ENCODE measurements around the gene MYO1B. TPM values are rescaled to one million over a fixed set of nuclear protein-coding genes. Genes with fewer than 3 reads are reported as not detected.

Gene MYO1B
- total and polyA plus RNA-seq, 2 experiments from 2014 or later: 26.4 to 70.6 TPM

DNA sequence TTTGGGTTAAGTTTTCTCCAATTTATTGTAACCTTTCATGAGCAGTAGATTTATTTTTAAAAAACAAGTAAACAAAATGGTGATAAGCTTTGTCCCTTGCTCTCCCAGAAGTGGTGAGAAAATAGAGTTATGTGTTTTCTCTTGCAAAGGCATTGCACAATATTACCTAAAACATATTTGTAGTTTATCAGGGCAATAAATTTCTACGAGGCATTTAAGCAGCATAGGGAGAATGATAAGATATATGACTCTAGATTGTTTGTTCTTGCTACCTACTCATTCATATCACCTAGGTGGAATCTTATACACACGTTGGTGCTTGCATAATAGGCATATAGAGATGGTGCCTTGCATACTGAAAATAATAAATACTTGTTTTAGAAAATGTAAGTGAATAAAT, 201.7 kb downstream of the MYO1B start:
- no peak overlapping the region for H3K27ac ChIP-seq (ENCODE audit: low read depth)
- H3K4me1 ChIP-seq (ENCODE audit: insufficient read depth): no peaks in the 10 kb centered on the region
- DNase-seq (ENCODE audit: low spot score): no peak
- ATAC-seq: no peak
- no peaks in the 10 kb centered on the region for H3K79me2 ChIP-seq (replicated peaks; ENCODE audit: insufficient read depth)
- Mint-ChIP-seq H3K9me3 (no peaks in the 10 kb centered on the region), H3K36me3 (ENCODE audit: low read depth) (no peaks in the 10 kb centered on the region), H3K27me3 (ENCODE audit: insufficient read depth, low read depth, poor library complexity) (no peaks in the 10 kb centered on the region), H3K27ac (no peak overlapping the region), H3K4me3 (no peak overlapping the region), H3K4me1 (no peaks in the 10 kb centered on the region)
- no peak overlapping the region for H3K4me2 ChIP-seq
- H2AFZ ChIP-seq: no peak overlapping the region
- no peaks in the 10 kb centered on the region for H3K36me3 ChIP-seq (ENCODE audit: insufficient read depth)
- TF ChIP-seq CREB1 (CRISPR knock-in tag; IDR thresholded peaks at IDR 0.05; ENCODE audit: low read depth) (no peak), ZNF331 (CRISPR knock-in tag; IDR thresholded peaks at IDR 0.05; ENCODE audit: low read depth) (no peak), NANOG (IDR thresholded peaks at IDR 0.05; ENCODE audit: borderline replicate concordance) (no peak), STAT1 (IDR thresholded peaks at IDR 0.05; ENCODE audit: unreplicated experiment) (no peak), EZH2 (IDR thresholded peaks at IDR 0.05; ENCODE audit: low read depth, unreplicated experiment) (no peak)
- TF ChIP-seq, protein P1, sequence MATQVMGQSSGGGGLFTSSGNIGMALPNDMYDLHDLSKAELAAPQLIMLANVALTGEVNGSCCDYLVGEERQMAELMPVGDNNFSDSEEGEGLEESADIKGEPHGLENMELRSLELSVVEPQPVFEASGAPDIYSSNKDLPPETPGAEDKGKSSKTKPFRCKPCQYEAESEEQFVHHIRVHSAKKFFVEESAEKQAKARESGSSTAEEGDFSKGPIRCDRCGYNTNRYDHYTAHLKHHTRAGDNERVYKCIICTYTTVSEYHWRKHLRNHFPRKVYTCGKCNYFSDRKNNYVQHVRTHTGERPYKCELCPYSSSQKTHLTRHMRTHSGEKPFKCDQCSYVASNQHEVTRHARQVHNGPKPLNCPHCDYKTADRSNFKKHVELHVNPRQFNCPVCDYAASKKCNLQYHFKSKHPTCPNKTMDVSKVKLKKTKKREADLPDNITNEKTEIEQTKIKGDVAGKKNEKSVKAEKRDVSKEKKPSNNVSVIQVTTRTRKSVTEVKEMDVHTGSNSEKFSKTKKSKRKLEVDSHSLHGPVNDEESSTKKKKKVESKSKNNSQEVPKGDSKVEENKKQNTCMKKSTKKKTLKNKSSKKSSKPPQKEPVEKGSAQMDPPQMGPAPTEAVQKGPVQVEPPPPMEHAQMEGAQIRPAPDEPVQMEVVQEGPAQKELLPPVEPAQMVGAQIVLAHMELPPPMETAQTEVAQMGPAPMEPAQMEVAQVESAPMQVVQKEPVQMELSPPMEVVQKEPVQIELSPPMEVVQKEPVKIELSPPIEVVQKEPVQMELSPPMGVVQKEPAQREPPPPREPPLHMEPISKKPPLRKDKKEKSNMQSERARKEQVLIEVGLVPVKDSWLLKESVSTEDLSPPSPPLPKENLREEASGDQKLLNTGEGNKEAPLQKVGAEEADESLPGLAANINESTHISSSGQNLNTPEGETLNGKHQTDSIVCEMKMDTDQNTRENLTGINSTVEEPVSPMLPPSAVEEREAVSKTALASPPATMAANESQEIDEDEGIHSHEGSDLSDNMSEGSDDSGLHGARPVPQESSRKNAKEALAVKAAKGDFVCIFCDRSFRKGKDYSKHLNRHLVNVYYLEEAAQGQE (IDR thresholded peaks at IDR 0.05; ENCODE audit: unreplicated experiment): no peak
- TF ChIP-seq, protein P2, sequence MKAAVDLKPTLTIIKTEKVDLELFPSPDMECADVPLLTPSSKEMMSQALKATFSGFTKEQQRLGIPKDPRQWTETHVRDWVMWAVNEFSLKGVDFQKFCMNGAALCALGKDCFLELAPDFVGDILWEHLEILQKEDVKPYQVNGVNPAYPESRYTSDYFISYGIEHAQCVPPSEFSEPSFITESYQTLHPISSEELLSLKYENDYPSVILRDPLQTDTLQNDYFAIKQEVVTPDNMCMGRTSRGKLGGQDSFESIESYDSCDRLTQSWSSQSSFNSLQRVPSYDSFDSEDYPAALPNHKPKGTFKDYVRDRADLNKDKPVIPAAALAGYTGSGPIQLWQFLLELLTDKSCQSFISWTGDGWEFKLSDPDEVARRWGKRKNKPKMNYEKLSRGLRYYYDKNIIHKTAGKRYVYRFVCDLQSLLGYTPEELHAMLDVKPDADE (IDR thresholded peaks at IDR 0.05): no peak
- TF ChIP-seq, protein P3, sequence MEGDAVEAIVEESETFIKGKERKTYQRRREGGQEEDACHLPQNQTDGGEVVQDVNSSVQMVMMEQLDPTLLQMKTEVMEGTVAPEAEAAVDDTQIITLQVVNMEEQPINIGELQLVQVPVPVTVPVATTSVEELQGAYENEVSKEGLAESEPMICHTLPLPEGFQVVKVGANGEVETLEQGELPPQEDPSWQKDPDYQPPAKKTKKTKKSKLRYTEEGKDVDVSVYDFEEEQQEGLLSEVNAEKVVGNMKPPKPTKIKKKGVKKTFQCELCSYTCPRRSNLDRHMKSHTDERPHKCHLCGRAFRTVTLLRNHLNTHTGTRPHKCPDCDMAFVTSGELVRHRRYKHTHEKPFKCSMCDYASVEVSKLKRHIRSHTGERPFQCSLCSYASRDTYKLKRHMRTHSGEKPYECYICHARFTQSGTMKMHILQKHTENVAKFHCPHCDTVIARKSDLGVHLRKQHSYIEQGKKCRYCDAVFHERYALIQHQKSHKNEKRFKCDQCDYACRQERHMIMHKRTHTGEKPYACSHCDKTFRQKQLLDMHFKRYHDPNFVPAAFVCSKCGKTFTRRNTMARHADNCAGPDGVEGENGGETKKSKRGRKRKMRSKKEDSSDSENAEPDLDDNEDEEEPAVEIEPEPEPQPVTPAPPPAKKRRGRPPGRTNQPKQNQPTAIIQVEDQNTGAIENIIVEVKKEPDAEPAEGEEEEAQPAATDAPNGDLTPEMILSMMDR (conservative IDR thresholded peaks at IDR 0.05; ENCODE audit: low read depth in 2 of 2): no peak
- no peak overlapping the region for H3K4me3 ChIP-seq
- H3F3A ChIP-seq (replicated peaks; ENCODE audit: low read depth): no peaks in the 10 kb centered on the region
- H3K27me3 ChIP-seq (ENCODE audit: insufficient read depth): no peaks in the 10 kb centered on the region
- H4K20me1 ChIP-seq (replicated peaks; ENCODE audit: insufficient read depth): no peaks in the 10 kb centered on the region
- 0 out of 2 replicates have a peak, but pooled peaks cover 3% of the 10 kb centered on the region for H3K9me2 ChIP-seq (ENCODE audit: insufficient read depth)

DNA sequence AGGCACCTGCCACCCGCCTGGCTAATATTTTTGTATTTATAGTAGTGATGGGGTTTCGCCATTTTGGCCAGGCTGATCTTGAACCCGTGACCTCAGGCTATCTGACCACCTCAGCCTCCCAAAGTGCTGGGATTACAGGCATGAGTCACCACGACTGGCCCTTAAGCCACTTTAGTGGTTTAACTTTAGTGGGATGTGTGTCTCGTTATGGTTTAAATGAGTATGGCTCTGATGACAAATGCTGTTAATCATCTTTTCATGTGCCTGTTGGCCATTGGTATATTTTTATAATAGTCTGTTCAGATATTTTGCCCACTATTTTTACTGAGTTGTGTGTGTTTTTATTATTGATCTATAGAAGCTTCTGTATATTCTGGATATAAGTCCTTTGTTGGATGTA, 205.9 kb downstream of the MYO1B start:
- no peak for ATAC-seq
- H4K20me1 ChIP-seq (replicated peaks; ENCODE audit: insufficient read depth): no peaks in the 10 kb centered on the region
- H3K27ac Mint-ChIP-seq: no peak overlapping the region
- H3K4me1 ChIP-seq (ENCODE audit: insufficient read depth): no peaks in the 10 kb centered on the region
- H3K9me3 Mint-ChIP-seq: peaks cover 20% of the 10 kb centered on the region
- no peak overlapping the region for H3K27ac ChIP-seq (ENCODE audit: low read depth)
- DNase-seq (ENCODE audit: low spot score): no peak
- H3K9me2 ChIP-seq (ENCODE audit: insufficient read depth): 0 out of 2 replicates have a peak, but pooled peaks cover 3% of the 10 kb centered on the region
- no peak overlapping the region for H2AFZ ChIP-seq
- no peak overlapping the region for H3K4me3 ChIP-seq
- no peaks in the 10 kb centered on the region for H3K4me1 Mint-ChIP-seq
- H3K27me3 Mint-ChIP-seq (ENCODE audit: insufficient read depth, low read depth, poor library complexity): no peaks in the 10 kb centered on the region
- H3K79me2 ChIP-seq (replicated peaks; ENCODE audit: insufficient read depth): no peaks in the 10 kb centered on the region
- peaks cover 5% of the 10 kb centered on the region; the same call in 2 of the 3 replicates for H3K36me3 Mint-ChIP-seq (ENCODE audit: low read depth)
- H3K4me2 ChIP-seq: no peak overlapping the region
- no peaks in the 10 kb centered on the region for H3F3A ChIP-seq (replicated peaks; ENCODE audit: low read depth)
- no peaks in the 10 kb centered on the region for H3K36me3 ChIP-seq (ENCODE audit: insufficient read depth)
- no peaks in the 10 kb centered on the region for H3K27me3 ChIP-seq (ENCODE audit: insufficient read depth)
- no peak overlapping the region for H3K4me3 Mint-ChIP-seq
- TF ChIP-seq JUNB (IDR thresholded peaks at IDR 0.05; ENCODE audit: unreplicated experiment) (no peak), NANOG (IDR thresholded peaks at IDR 0.05; ENCODE audit: borderline replicate concordance) (no peak), POLR2AphosphoS5 (IDR thresholded peaks at IDR 0.05; ENCODE audit: low read depth) (no peak), EZH2 (IDR thresholded peaks at IDR 0.05; ENCODE audit: low read depth, unreplicated experiment) (no peak), STAT1 (IDR thresholded peaks at IDR 0.05; ENCODE audit: unreplicated experiment) (no peak)
- TF ChIP-seq, protein P2 (IDR thresholded peaks at IDR 0.05): no peak
- TF ChIP-seq, protein P3 (conservative IDR thresholded peaks at IDR 0.05; ENCODE audit: low read depth in 2 of 2): no peak
